Gastroesophageal sphincter (tissue), 4 donors: ENCODE measurements around the gene SMAD3. TPM values are rescaled to one million over a fixed set of nuclear protein-coding genes. Genes with fewer than 3 reads are reported as not detected.
A peak's percentile ranks its signal among the peaks of the same experiment; 100 is the strongest.

Experiments
- ATAC-seq: fragments of 150-250 bp; one replicate; pipeline ENCODE4 v1.9.1; 2016; ENCODE audit warnings: mild to moderate bottlenecking, moderate library complexity
- H3K27ac ChIP-seq, 4 donors: fragments of 200-600 bp; sonication (generic) in 3 of 4; 1 replicate in 3 of 4; 2 replicates in 1 of 4; pipeline ENCODE4 v1.5.1; 2016 to 2019
- H3K27me3 ChIP-seq: fragments of 200-600 bp; sonication (generic); one replicate; pipeline ENCODE4 v1.5.1; 2019
- H3K36me3 ChIP-seq, 2 donors: fragments of 200-600 bp; sonication (generic); one replicate each; pipeline ENCODE4 v1.5.1; 2019; ENCODE audit warnings: control low read depth in 1 of 2
- H3K4me1 ChIP-seq, 3 donors: fragments of 200-600 bp; sonication (generic); 1 replicate in 2 of 3; 2 replicates in 1 of 3; pipeline ENCODE4 v1.5.1; 2016 to 2019; ENCODE audit warnings: control low read depth in 2 of 3
- H3K4me3 ChIP-seq, 2 donors: fragments of 200-600 bp; sonication (generic); one replicate each; pipeline ENCODE4 v1.5.1; 2019; ENCODE audit warnings: mild to moderate bottlenecking in 1 of 2, moderate library complexity in 1 of 2
- H3K9me3 ChIP-seq, 3 donors: fragments of 200-600 bp; sonication (generic); one replicate each; pipeline ENCODE4 v1.5.1; 2017 to 2019; ENCODE audit warnings: control low read depth in 2 of 3
- EP300 ChIP-seq: sonication (generic); formaldehyde crosslinking; IDR thresholded peaks from one replicate; pipeline ENCODE4 v1.6.1; 2017; ENCODE audit warnings: antibody characterized with exemption, mild to moderate bottlenecking
- POLR2A ChIP-seq, 2 donors: fragments of 450-650 bp; IDR thresholded peaks; one replicate each; pipeline ENCODE4 v1.6.1; 2017; ENCODE audit warnings: antibody characterized with exemption in 2 of 2, mild to moderate bottlenecking in 2 of 2, moderate library complexity in 1 of 2
- POLR2AphosphoS5 ChIP-seq: sonication (generic); formaldehyde crosslinking; IDR thresholded peaks from one replicate; pipeline ENCODE4 v1.6.1; 2017; ENCODE audit warnings: antibody characterized with exemption
- WGBS, 2 donors: methylation state at CpG; one replicate each; pipeline ENCODE4 v1.1.5; 2018; ENCODE audit warnings: low coverage in 1 of 2; 5-methylcytosine and 5-hydroxymethylcytosine counted together
- total RNA-seq, 4 donors: library from RNA; depleted of rRNA; stranded (reverse); fragments of >200 nt; gene quantifications; one replicate each; pipeline ENCODE4 v1.1.0, GENCODE V29; 2016
- TF ChIP-seq, protein P1 (sequence below), 4 experiments: fragments of 200-600 bp in 2 of 4; fragments of 450-650 bp in 2 of 4; sonication (generic) in 1 of 4; IDR thresholded peaks; one replicate each; pipeline ENCODE4 v1.5.1; 2017 to 2019; ENCODE audit warnings: antibody characterized with exemption in 4 of 4, mild to moderate bottlenecking in 2 of 4, moderate library complexity in 2 of 4

Gene SMAD3
- total RNA-seq, 4 donors from 2014 or later, result 19.8 to 30.6 (median 25.9) TPM

DNA sequence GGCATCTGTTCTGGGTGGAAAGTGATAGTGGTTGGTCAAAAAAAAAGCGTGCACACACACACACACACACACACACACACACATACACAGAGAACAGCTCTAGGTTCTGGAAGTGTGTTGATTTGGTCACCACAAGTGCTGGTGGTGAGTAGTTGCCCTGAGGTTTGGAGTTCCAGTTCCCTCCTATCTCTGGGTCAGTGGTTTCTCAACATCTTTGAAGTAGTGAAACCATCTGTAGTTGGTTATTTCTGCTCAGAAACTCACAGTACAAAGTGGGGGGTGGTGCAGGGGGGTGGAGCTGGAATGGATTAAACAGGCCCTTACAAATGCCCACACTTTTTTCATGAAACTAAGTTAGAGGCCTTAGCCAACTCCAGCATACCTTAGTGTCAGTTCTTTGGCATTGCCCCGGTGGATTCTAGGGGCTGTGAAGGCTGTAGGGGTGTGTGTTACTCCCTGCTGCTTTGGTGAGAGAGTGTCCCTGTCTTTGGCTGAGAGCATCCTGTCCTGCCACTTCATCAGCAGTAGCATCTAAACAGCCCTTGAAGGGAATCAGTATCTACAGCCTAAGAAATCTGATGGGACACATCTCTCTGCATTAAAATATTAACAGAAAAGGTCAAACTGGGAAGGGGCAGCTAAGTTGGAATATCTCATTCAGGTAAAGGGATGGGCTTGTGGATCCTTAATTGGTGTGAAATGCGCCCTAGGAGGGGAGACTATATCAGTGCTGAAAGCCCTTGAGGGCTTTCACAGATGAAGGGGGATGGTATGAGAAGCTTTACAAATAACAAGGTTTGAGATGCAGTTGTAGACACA lies 20.6 kb downstream of the SMAD3 start:
- ATAC-seq, result peak; percentile 50
- peaks cover 0 to 97% (median 60%) of the 10 kb centered on the region in 3 donors for H3K4me1 ChIP-seq

DNA sequence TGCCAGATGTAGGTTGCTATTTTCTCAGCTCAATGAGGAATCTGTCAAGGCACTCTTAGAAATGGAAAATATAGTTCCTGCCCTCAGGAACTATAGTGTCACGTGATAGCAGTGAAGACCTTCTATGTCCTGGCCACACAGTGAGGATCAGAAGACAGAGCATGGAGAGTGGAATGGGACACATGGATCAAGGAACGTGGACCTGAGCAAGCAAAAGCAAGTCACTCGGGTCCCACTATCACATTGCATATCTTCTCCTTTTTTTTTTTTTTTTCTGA lies 21.2 kb downstream of the SMAD3 start:
- 76 to 88% methylated on average over 3 of the region's 3 CpGs for WGBS, 2 donors
- no peaks in the 10 kb centered on the region for H3K36me3 ChIP-seq
- H3K27ac ChIP-seq, result no peak overlapping the region
- ATAC-seq, result no peak
- no peaks in the 10 kb centered on the region for H3K27me3 ChIP-seq
- no peak overlapping the region for H3K4me3 ChIP-seq
- TF ChIP-seq, protein P1, sequence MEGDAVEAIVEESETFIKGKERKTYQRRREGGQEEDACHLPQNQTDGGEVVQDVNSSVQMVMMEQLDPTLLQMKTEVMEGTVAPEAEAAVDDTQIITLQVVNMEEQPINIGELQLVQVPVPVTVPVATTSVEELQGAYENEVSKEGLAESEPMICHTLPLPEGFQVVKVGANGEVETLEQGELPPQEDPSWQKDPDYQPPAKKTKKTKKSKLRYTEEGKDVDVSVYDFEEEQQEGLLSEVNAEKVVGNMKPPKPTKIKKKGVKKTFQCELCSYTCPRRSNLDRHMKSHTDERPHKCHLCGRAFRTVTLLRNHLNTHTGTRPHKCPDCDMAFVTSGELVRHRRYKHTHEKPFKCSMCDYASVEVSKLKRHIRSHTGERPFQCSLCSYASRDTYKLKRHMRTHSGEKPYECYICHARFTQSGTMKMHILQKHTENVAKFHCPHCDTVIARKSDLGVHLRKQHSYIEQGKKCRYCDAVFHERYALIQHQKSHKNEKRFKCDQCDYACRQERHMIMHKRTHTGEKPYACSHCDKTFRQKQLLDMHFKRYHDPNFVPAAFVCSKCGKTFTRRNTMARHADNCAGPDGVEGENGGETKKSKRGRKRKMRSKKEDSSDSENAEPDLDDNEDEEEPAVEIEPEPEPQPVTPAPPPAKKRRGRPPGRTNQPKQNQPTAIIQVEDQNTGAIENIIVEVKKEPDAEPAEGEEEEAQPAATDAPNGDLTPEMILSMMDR (IDR thresholded peaks at IDR 0.05), result no peak
- TF ChIP-seq POLR2AphosphoS5, result no peak
- TF ChIP-seq POLR2A (IDR thresholded peaks at IDR 0.05), result no peak
- TF ChIP-seq EP300, result no peak
- no peaks in the 10 kb centered on the region for H3K9me3 ChIP-seq
- H3K4me1 ChIP-seq, result peaks cover 0 to 97% (median 58%) of the 10 kb centered on the region in 3 donors

More for the DNA sequence above, 20.6 kb downstream of the SMAD3 start:
- H3K36me3 ChIP-seq, result no peaks in the 10 kb centered on the region
- 42 to 50% methylated on average over 2 of the region's 3 CpGs for WGBS, 2 donors
- no peaks in the 10 kb centered on the region for H3K9me3 ChIP-seq
- TF ChIP-seq, protein P1 (IDR thresholded peaks at IDR 0.05), result no peak
- TF ChIP-seq POLR2A (IDR thresholded peaks at IDR 0.05) (no peak), POLR2AphosphoS5 (no peak), EP300 (no peak)
- H3K27ac ChIP-seq, result peak overlapping the region in 1 of 4 donors; percentile 24
- H3K4me3 ChIP-seq, result no peak overlapping the region
- no peaks in the 10 kb centered on the region for H3K27me3 ChIP-seq

DNA sequence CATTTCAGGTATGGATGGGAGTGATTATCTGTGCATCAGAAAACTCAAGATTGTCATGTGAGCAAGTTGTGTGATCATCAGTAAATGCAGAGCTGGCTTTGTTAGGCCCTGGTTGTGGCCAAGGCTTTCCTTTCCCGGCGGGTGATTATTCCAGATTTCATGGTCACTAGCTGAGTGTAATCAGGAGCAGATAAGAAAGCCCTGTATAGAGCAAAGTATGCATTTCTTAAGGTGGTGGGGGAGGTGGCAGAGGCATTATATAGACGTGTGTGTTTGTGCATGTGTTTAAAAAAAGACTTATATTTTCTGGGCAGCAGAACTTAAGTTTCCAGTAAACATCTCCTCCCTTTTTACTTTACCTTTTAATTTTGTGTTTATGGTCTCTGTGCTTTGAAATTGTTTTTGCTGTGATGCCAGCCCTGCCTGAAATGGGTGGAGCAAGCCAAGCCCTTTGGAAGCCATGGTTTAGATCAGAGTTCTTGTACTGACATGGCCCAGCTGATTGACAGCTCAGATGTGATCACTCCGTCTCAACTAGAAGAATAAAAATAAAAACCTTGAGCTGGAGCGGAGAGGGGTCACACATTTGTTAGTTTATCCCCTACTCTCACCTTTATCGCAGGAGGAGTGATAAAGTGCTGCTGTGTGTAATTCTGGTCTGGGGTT lies 22.2 kb downstream of the SMAD3 start:
- Histone ChIP-seq H3K27me3 (no peaks in the 10 kb centered on the region), H3K4me1 (peaks cover 0 to 97% (median 65%) of the 10 kb centered on the region in 3 donors), H3K4me3 (no peak overlapping the region), H3K27ac (no peak overlapping the region), H3K9me3 (no peaks in the 10 kb centered on the region), H3K36me3 (no peaks in the 10 kb centered on the region)
- no peak for ATAC-seq
- TF ChIP-seq POLR2AphosphoS5 (no peak), POLR2A (IDR thresholded peaks at IDR 0.05) (no peak), EP300 (no peak)
- TF ChIP-seq, protein P1 (IDR thresholded peaks at IDR 0.05), result no peak
- 57 to 58% methylated on average over 6 of the region's 6 CpGs for WGBS, 2 donors

DNA sequence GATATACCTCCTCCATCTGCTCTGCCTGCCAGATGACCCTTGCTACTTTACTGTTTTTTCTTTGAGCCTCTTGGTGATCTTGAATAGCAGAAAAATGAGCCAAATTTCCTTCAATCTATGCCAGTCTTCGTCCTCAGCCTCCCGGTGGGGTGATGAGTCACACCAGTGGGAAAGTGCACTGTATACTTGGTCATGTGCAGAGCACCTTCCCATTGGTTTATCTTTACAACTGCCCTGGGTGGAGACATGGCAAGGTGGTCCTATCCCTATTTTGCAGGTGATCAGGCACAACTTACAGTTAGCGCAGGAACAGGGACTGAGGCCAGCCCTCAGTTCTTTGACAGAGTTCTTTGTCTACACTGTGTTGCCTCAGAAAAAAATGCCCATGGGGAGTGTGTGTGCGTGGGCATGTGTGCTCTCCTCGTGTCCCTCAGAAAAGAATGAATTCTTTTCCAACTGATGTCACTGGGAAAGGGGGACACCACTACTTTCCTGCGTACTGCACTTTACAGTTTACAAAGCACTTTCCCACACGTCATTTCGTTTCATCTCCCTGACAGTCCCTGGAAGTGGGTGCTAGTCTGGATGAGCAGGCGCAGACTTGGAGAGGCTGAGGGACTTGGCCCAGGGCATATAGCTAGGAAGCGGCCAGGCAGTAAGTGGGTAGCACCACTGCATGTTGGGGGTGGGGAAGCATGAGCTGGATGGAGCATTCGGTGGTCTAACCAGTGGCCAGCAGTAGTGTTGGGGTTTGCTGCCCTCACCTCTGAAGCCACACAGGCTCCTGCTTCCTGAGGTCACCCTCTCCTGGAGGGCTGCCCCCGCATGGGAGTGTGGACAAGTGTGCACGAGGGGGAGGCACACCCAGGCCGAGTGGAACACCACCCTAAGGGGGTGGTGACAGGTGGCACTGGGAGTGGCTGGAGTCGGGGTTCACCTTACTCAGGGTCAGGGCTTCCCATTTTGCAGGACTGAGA lies 24.1 kb downstream of the SMAD3 start:
- no peaks in the 10 kb centered on the region for H3K9me3 ChIP-seq
- H3K36me3 ChIP-seq, result peaks cover 0 to 5% of the 10 kb centered on the region in 2 donors
- 42% methylated on average over 3 of the region's 15 CpGs; no CpG with 5 or more reads in 1 of the 2 donors for WGBS, 2 donors
- H3K4me1 ChIP-seq, result peaks cover 0 to 96% (median 62%) of the 10 kb centered on the region in 3 donors
- ATAC-seq, result no peak
- TF ChIP-seq EP300 (no peak), POLR2A (IDR thresholded peaks at IDR 0.05) (no peak), POLR2AphosphoS5 (no peak)
- TF ChIP-seq, protein P1 (IDR thresholded peaks at IDR 0.05), result no peak
- no peak overlapping the region for H3K27ac ChIP-seq
- H3K4me3 ChIP-seq, result no peak overlapping the region
- H3K27me3 ChIP-seq, result no peaks in the 10 kb centered on the region
